Stimulated activated effector memory CD8-positive, alpha-beta T cell treated with anti-CD3 and anti-CD28 coated beads, Interleukin-12 subunit alpha, Interleukin-12 subunit beta, amount 100 ng/mL, for 72 hours (primary cell): ENCODE data around the gene SWSAP1.
"Not testable (repeated sequence)": the region's sequence is repeated elsewhere in the genome, so short reads cannot be mapped to it uniquely, and the experiment has no call there.

Experiments used
- ATAC-seq: fragments of 150-1000 bp; cut with Tn5 transposase; 2 replicates; pipeline ENCODE4 v1.10.0; 2021
- DNase-seq, 2 donors: peaks; one replicate each; pipeline ENCODE4 v3.0.0; 2021 to 2022; ENCODE audit warnings: low spot score in 2 of 2
- H3K27ac Mint-ChIP-seq: one replicate; pipeline ENCODE4 v1.8.0; 2022; ENCODE audit warnings: mild to moderate bottlenecking, mixed read lengths
- H3K36me3 Mint-ChIP-seq: one replicate; pipeline ENCODE4 v1.8.0; 2022; ENCODE audit warnings: mild to moderate bottlenecking, mixed read lengths
- H3K4me1 Mint-ChIP-seq: one replicate; pipeline ENCODE4 v1.8.0; 2022; ENCODE audit warnings: mixed read lengths
- H3K4me3 Mint-ChIP-seq: one replicate; pipeline ENCODE4 v1.8.0; 2022; ENCODE audit warnings: mild to moderate bottlenecking, mixed read lengths
- H3K9me3 Mint-ChIP-seq: one replicate; pipeline ENCODE4 v1.8.0; 2022; ENCODE audit warnings: mixed read lengths

The SWSAP1 gene

GRCh38 chr19:11406703-11407236 lies 32.3 kb downstream of the SWSAP1 start:
- H3K36me3 Mint-ChIP-seq, H3K4me3 Mint-ChIP-seq, H3K4me1 Mint-ChIP-seq, ATAC-seq, DNase-seq, H3K27ac Mint-ChIP-seq, H3K9me3 Mint-ChIP-seq: not testable (repeated sequence)

- DNase-seq (no peak), ATAC-seq (no peak)
- Mint-ChIP-seq H3K4me3 (no peak overlapping the region), H3K9me3 (no peaks in the 10 kb centered on the region), H3K4me1 (no peaks in the 10 kb centered on the region), H3K36me3 (no peaks in the 10 kb centered on the region), H3K27ac (no peak overlapping the region)
Measured at GRCh38 chr19:11408591-11408990, 34.1 kb downstream of the SWSAP1 start.

- H3K4me3 Mint-ChIP-seq, result no peak overlapping the region
- H3K36me3 Mint-ChIP-seq, result no peaks in the 10 kb centered on the region
- no peak overlapping the region for H3K27ac Mint-ChIP-seq
- no peaks in the 10 kb centered on the region for H3K4me1 Mint-ChIP-seq
- DNase-seq (no peak), ATAC-seq (no peak)
- no peaks in the 10 kb centered on the region for H3K9me3 Mint-ChIP-seq
Measured at GRCh38 chr19:11410682-11411081, 36.2 kb downstream of the SWSAP1 start.

GRCh38 chr19:11414544-11414943 lies 40.1 kb downstream of the SWSAP1 start:
- Mint-ChIP-seq H3K36me3 (no peaks in the 10 kb centered on the region), H3K4me3 (no peak overlapping the region), H3K27ac (no peak overlapping the region), H3K9me3 (no peaks in the 10 kb centered on the region), H3K4me1 (peaks cover 10% of the 10 kb centered on the region)
- ATAC-seq (no peak), DNase-seq (no peak)

GRCh38 chr19:11416346-11417052 lies 42.0 kb downstream of the SWSAP1 start:
- Mint-ChIP-seq H3K27ac (no peak overlapping the region), H3K4me3 (no peak overlapping the region), H3K9me3 (no peaks in the 10 kb centered on the region), H3K36me3 (no peaks in the 10 kb centered on the region), H3K4me1 (peaks cover 24% of the 10 kb centered on the region)
- DNase-seq (no peak), ATAC-seq (no peak)

- no peak overlapping the region for H3K4me3 Mint-ChIP-seq
- no peak for ATAC-seq
Measured at GRCh38 chr19:11418094-11418548, 43.7 kb downstream of the SWSAP1 start.

GRCh38 chr19:11418549-11419506 lies 44.4 kb downstream of the SWSAP1 start, which contains the start of gene RGL3:
TSS of gene RGL3 (minus strand) at chr19:11419314. CDS start at chr19:11419278, 36 bp downstream.
- DNase-seq (no peak), ATAC-seq (no peak)
- no peaks in the 10 kb centered on the region for H3K9me3 Mint-ChIP-seq
- H3K36me3 Mint-ChIP-seq, result no peaks in the 10 kb centered on the region
- peaks cover 45% of the 10 kb centered on the region for H3K4me1 Mint-ChIP-seq
- H3K4me3 Mint-ChIP-seq, result peak within 1 kb of the TSS; percentile 73
- no peak within 1 kb of the TSS for H3K27ac Mint-ChIP-seq

More at GRCh38 chr19:11418094-11418548, 43.7 kb downstream of the SWSAP1 start:
- H3K36me3 Mint-ChIP-seq, result no peaks in the 10 kb centered on the region
- H3K27ac Mint-ChIP-seq, result no peak overlapping the region
- no peaks in the 10 kb centered on the region for H3K9me3 Mint-ChIP-seq
- no peak for DNase-seq
- H3K4me1 Mint-ChIP-seq, result peaks cover 38% of the 10 kb centered on the region

- no peaks in the 10 kb centered on the region for H3K36me3 Mint-ChIP-seq
- DNase-seq (no peak), ATAC-seq (no peak)
- H3K9me3 Mint-ChIP-seq, result no peaks in the 10 kb centered on the region
- H3K27ac Mint-ChIP-seq, result peak overlapping the region; percentile 64
- peak overlapping the region; percentile 73 for H3K4me3 Mint-ChIP-seq
- peaks cover 47% of the 10 kb centered on the region for H3K4me1 Mint-ChIP-seq
Measured at GRCh38 chr19:11420429-11421370, 46.2 kb downstream of the SWSAP1 start.

GRCh38 chr19:11421371-11422098 lies 47.1 kb downstream of the SWSAP1 start:
- Mint-ChIP-seq H3K4me3 (peak overlapping the region; percentile 73), H3K36me3 (no peaks in the 10 kb centered on the region), H3K27ac (peak overlapping the region; percentile 64), H3K9me3 (no peaks in the 10 kb centered on the region), H3K4me1 (peaks cover 47% of the 10 kb centered on the region)
- DNase-seq, result peak; percentile 64 to 69
- peak; percentile 68 for ATAC-seq

- Mint-ChIP-seq H3K27ac (peak overlapping the region; percentile 64), H3K36me3 (no peaks in the 10 kb centered on the region), H3K4me3 (peak overlapping the region; percentile 73), H3K9me3 (no peaks in the 10 kb centered on the region), H3K4me1 (peaks cover 47% of the 10 kb centered on the region)
- ATAC-seq (peak; percentile 85), DNase-seq (peak; percentile 67 to 76)
Measured at GRCh38 chr19:11422163-11423065, 47.9 kb downstream of the SWSAP1 start.

- peak overlapping the region; percentile 73 for H3K4me3 Mint-ChIP-seq
- no peaks in the 10 kb centered on the region for H3K36me3 Mint-ChIP-seq
- peaks cover 46% of the 10 kb centered on the region for H3K4me1 Mint-ChIP-seq
- DNase-seq (no peak), ATAC-seq (no peak)
- H3K27ac Mint-ChIP-seq, result no peak overlapping the region
- H3K9me3 Mint-ChIP-seq, result no peaks in the 10 kb centered on the region
Measured at GRCh38 chr19:11423164-11423790, 48.8 kb downstream of the SWSAP1 start.

- ATAC-seq (no peak), DNase-seq (no peak)
- Mint-ChIP-seq H3K9me3 (no peaks in the 10 kb centered on the region), H3K27ac (no peak overlapping the region), H3K4me3 (peak overlapping the region; percentile 73), H3K36me3 (no peaks in the 10 kb centered on the region), H3K4me1 (peaks cover 41% of the 10 kb centered on the region)
Measured at GRCh38 chr19:11423791-11424181, 49.3 kb downstream of the SWSAP1 start.
